Right atrium auricular region (tissue), 2 donors: Measurements from ENCODE around the gene UNC13D. TPM values are rescaled to one million over a fixed set of nuclear protein-coding genes. Genes with fewer than 3 reads are reported as not detected.

Source experiments
- DNase-seq: peaks from one replicate; pipeline ENCODE4 v3.0.0-alpha.2; 2019; ENCODE audit warnings: low spot score
- H3K27ac ChIP-seq, 2 donors: fragments of 200-600 bp; sonication (generic); 1 replicate in 1 of 2; 2 replicates in 1 of 2; pipeline ENCODE4 v1.5.1; 2016 to 2019
- H3K27me3 ChIP-seq, 2 donors: fragments of 200-600 bp; sonication (generic); one replicate each; pipeline versions ENCODE4 v1.5.1 to v1.6.0; 2017 to 2019
- H3K36me3 ChIP-seq: fragments of 200-600 bp; sonication (generic); one replicate; pipeline ENCODE4 v1.5.1; 2016
- H3K4me1 ChIP-seq, 2 donors: fragments of 200-600 bp; sonication (generic); one replicate each; pipeline versions ENCODE4 v1.5.1 to v1.6.0; 2017 to 2019
- H3K4me3 ChIP-seq, 2 donors: fragments of 200-600 bp; sonication (generic); 1 replicate in 1 of 2; 2 replicates in 1 of 2; pipeline ENCODE4 v1.5.1; 2017 to 2019; ENCODE audit warnings: mild to moderate bottlenecking in 1 of 2, moderate library complexity in 1 of 2
- H3K9me3 ChIP-seq, 2 donors: fragments of 200-600 bp; sonication (generic); one replicate each; pipeline ENCODE4 v1.5.1; 2019
- total RNA-seq, 2 donors: library from RNA; depleted of rRNA; stranded (reverse); fragments of >200 nt; gene quantifications; one replicate each; pipeline ENCODE4 v1.1.0, GENCODE V29; 2016
- TF ChIP-seq, protein P1 (sequence below), 2 donors: fragments of 200-600 bp; sonication (generic); IDR thresholded peaks; one replicate each; pipeline ENCODE4 v1.5.1; 2019; ENCODE audit warnings: antibody characterized with exemption in 2 of 2

The UNC13D gene
- total RNA-seq, 2 donors from 2014 or later: 11.1 to 25.9 TPM

- no peak overlapping the region for H3K4me3 ChIP-seq
These were observed 18.3 kb downstream of the UNC13D start for GRCh38 chr17:75825748-75826370.

GRCh38 chr17:75825149-75825552 lies 19.1 kb downstream of the UNC13D start:
- no peak overlapping the region for H3K4me3 ChIP-seq
- H3K36me3 ChIP-seq: peaks cover 46% of the 10 kb centered on the region
- TF ChIP-seq, protein P1, sequence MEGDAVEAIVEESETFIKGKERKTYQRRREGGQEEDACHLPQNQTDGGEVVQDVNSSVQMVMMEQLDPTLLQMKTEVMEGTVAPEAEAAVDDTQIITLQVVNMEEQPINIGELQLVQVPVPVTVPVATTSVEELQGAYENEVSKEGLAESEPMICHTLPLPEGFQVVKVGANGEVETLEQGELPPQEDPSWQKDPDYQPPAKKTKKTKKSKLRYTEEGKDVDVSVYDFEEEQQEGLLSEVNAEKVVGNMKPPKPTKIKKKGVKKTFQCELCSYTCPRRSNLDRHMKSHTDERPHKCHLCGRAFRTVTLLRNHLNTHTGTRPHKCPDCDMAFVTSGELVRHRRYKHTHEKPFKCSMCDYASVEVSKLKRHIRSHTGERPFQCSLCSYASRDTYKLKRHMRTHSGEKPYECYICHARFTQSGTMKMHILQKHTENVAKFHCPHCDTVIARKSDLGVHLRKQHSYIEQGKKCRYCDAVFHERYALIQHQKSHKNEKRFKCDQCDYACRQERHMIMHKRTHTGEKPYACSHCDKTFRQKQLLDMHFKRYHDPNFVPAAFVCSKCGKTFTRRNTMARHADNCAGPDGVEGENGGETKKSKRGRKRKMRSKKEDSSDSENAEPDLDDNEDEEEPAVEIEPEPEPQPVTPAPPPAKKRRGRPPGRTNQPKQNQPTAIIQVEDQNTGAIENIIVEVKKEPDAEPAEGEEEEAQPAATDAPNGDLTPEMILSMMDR (IDR thresholded peaks at IDR 0.05): no peak
- no peaks in the 10 kb centered on the region for H3K9me3 ChIP-seq
- H3K27ac ChIP-seq: peak overlapping the region in 1 of 2 donors; percentile 29
- peaks cover 0 to 38% of the 10 kb centered on the region in 2 donors for H3K4me1 ChIP-seq
- no peak for DNase-seq
- no peaks in the 10 kb centered on the region for H3K27me3 ChIP-seq

More at GRCh38 chr17:75825748-75826370, 18.3 kb downstream of the UNC13D start:
- no peaks in the 10 kb centered on the region for H3K27me3 ChIP-seq
- no peaks in the 10 kb centered on the region for H3K9me3 ChIP-seq
- peaks cover 0 to 38% of the 10 kb centered on the region in 2 donors for H3K4me1 ChIP-seq
- TF ChIP-seq, protein P1 (IDR thresholded peaks at IDR 0.05): no peak
- H3K27ac ChIP-seq: no peak overlapping the region
- peaks cover 43% of the 10 kb centered on the region for H3K36me3 ChIP-seq
- no peak for DNase-seq

- Histone ChIP-seq H3K27ac (peak overlapping the region in 1 of 2 donors; percentile 29), H3K27me3 (no peaks in the 10 kb centered on the region), H3K36me3 (peaks cover 50% of the 10 kb centered on the region), H3K4me1 (peaks cover 0 to 38% of the 10 kb centered on the region in 2 donors), H3K9me3 (no peaks in the 10 kb centered on the region), H3K4me3 (no peak overlapping the region)
- TF ChIP-seq, protein P1 (IDR thresholded peaks at IDR 0.05): no peak
- no peak for DNase-seq
These were observed 19.5 kb downstream of the UNC13D start for GRCh38 chr17:75824666-75825065.

GRCh38 chr17:75824050-75824552 lies 20.1 kb downstream of the UNC13D start:
- Histone ChIP-seq H3K36me3 (peaks cover 56% of the 10 kb centered on the region), H3K4me1 (peaks cover 0 to 38% of the 10 kb centered on the region in 2 donors), H3K27ac (no peak overlapping the region)

GRCh38 chr17:75823257-75824041 lies 20.8 kb downstream of the UNC13D start:
- Histone ChIP-seq H3K27me3 (no peaks in the 10 kb centered on the region), H3K27ac (no peak overlapping the region), H3K9me3 (no peaks in the 10 kb centered on the region), H3K4me3 (no peak overlapping the region), H3K36me3 (peaks cover 63% of the 10 kb centered on the region), H3K4me1 (peaks cover 0 to 36% of the 10 kb centered on the region in 2 donors)
- no peak for DNase-seq
- TF ChIP-seq, protein P1 (IDR thresholded peaks at IDR 0.05): no peak

More at GRCh38 chr17:75824050-75824552, 20.1 kb downstream of the UNC13D start:
- Histone ChIP-seq H3K27me3 (no peaks in the 10 kb centered on the region), H3K4me3 (no peak overlapping the region), H3K9me3 (no peaks in the 10 kb centered on the region)
- TF ChIP-seq, protein P1 (IDR thresholded peaks at IDR 0.05): no peak
- no peak for DNase-seq
